Vagina (tissue), 2 donors: ENCODE data around the gene CLEC16A. TPM values are rescaled to one million over a fixed set of nuclear protein-coding genes. Genes with fewer than 3 reads are reported as not detected.

Experiments
- DNase-seq, 2 donors: peaks; one replicate each; pipeline ENCODE4 v3.0.0-alpha.2; 2017; ENCODE audit errors: extremely low spot score in 2 of 2
- H3K27ac ChIP-seq: fragments of 200-600 bp; sonication (generic); one replicate; pipeline ENCODE4 v1.5.1; 2019
- H3K27me3 ChIP-seq: fragments of 200-600 bp; sonication (generic); one replicate; pipeline ENCODE4 v1.5.1; 2019
- H3K36me3 ChIP-seq, 2 donors: fragments of 200-600 bp; sonication (generic); one replicate each; pipeline ENCODE4 v1.5.1; 2017 to 2019
- H3K4me1 ChIP-seq: fragments of 200-600 bp; sonication (generic); one replicate; pipeline ENCODE4 v1.5.1; 2019
- H3K4me3 ChIP-seq, 2 donors: fragments of 200-600 bp; sonication (generic); 1 replicate in 1 of 2; 2 replicates in 1 of 2; pipeline ENCODE4 v1.5.1; 2016 to 2019
- H3K9me3 ChIP-seq: fragments of 200-600 bp; sonication (generic); one replicate; pipeline ENCODE4 v1.5.1; 2019
- CTCF ChIP-seq, 3 experiments: fragments of 450-650 bp in 2 of 3; fragments of 200-600 bp in 1 of 3; sonication (generic) in 1 of 3; IDR thresholded peaks; one replicate each; pipeline ENCODE4 v1.5.1; 2017 to 2019; ENCODE audit warnings: antibody characterized with exemption in 3 of 3, mild to moderate bottlenecking in 2 of 3, moderate library complexity in 2 of 3
- POLR2A ChIP-seq, 2 donors: fragments of 450-650 bp; IDR thresholded peaks; one replicate each; pipeline ENCODE4 v1.6.1; 2017; ENCODE audit warnings: antibody characterized with exemption in 2 of 2, mild to moderate bottlenecking in 2 of 2, moderate library complexity in 2 of 2
- POLR2AphosphoS5 ChIP-seq, 2 donors: sonication (generic); formaldehyde crosslinking; IDR thresholded peaks; one replicate each; pipeline ENCODE4 v1.9.0; 2017; ENCODE audit warnings: antibody characterized with exemption in 2 of 2, mild to moderate bottlenecking in 2 of 2, low read depth in 1 of 2; ENCODE audit not compliant: insufficient read depth in 1 of 2
- intact Hi-C: fragments of 100-400 bp; cut with DNase I; formaldehyde crosslinking; loops from one replicate; pipeline ENCODE4 v1.15.1; 2023
- total RNA-seq: library from RNA; depleted of rRNA; stranded (reverse); fragments of >200 nt; gene quantifications from one replicate; pipeline ENCODE4 v1.2.3, GENCODE V29; 2016

Gene CLEC16A
- total RNA-seq, 1 donor from 2014 or later: 21.6 TPM

GRCh38 chr16:10897134-10897533, 47.2 kb upstream of the CLEC16A start:
- DNase-seq: no peak
- Histone ChIP-seq H3K36me3 (no peaks in the 10 kb centered on the region), H3K4me1 (no peaks in the 10 kb centered on the region), H3K27me3 (no peaks in the 10 kb centered on the region), H3K27ac (no peak overlapping the region), H3K9me3 (no peaks in the 10 kb centered on the region), H3K4me3 (no peak overlapping the region)
- intact Hi-C loops: loop anchor here (10.0 kb wide), 1 partner anchor 62 kb away; no protein-coding TSS in a partner anchor
- TF ChIP-seq CTCF (IDR thresholded peaks at IDR 0.05): no peak
- TF ChIP-seq POLR2A (IDR thresholded peaks at IDR 0.05): no peak
- no peak for TF ChIP-seq POLR2AphosphoS5 (IDR thresholded peaks at IDR 0.05; ENCODE audit: insufficient read depth in 1 of 2, low read depth in 1 of 2)

- TF ChIP-seq CTCF (IDR thresholded peaks at IDR 0.05) (no peak), POLR2A (IDR thresholded peaks at IDR 0.05) (no peak)
- no peak overlapping the region for H3K27ac ChIP-seq
- H3K9me3 ChIP-seq: no peaks in the 10 kb centered on the region
- no peaks in the 10 kb centered on the region for H3K4me1 ChIP-seq
- DNase-seq: no peak
- H3K27me3 ChIP-seq: no peaks in the 10 kb centered on the region
- intact Hi-C loops: loop anchor here (10.0 kb wide), 1 partner anchor 148 kb away; no protein-coding TSS in a partner anchor
- H3K36me3 ChIP-seq: no peaks in the 10 kb centered on the region
- no peak overlapping the region for H3K4me3 ChIP-seq
These were observed 41.4 kb upstream of the CLEC16A start for GRCh38 chr16:10902999-10903398.

GRCh38 chr16:10906482-10906881, 37.9 kb upstream of the CLEC16A start:
- no peak for TF ChIP-seq POLR2AphosphoS5 (IDR thresholded peaks at IDR 0.05; ENCODE audit: insufficient read depth in 1 of 2, low read depth in 1 of 2)
- TF ChIP-seq POLR2A (IDR thresholded peaks at IDR 0.05): no peak
- TF ChIP-seq CTCF (IDR thresholded peaks at IDR 0.05): no peak
- no peaks in the 10 kb centered on the region for H3K9me3 ChIP-seq
- no peak overlapping the region for H3K4me3 ChIP-seq
- no peak overlapping the region for H3K27ac ChIP-seq
- no peaks in the 10 kb centered on the region for H3K4me1 ChIP-seq
- no peak for DNase-seq
- H3K27me3 ChIP-seq: no peaks in the 10 kb centered on the region
- intact Hi-C loops: loop anchor here (10.0 kb wide), 1 partner anchor 152 kb away; no protein-coding TSS in a partner anchor
- no peaks in the 10 kb centered on the region for H3K36me3 ChIP-seq

GRCh38 chr16:10906914-10907756, 37.2 kb upstream of the CLEC16A start:
- Histone ChIP-seq H3K4me1 (no peaks in the 10 kb centered on the region), H3K27ac (no peak overlapping the region), H3K9me3 (no peaks in the 10 kb centered on the region), H3K27me3 (no peaks in the 10 kb centered on the region), H3K4me3 (no peak overlapping the region), H3K36me3 (no peaks in the 10 kb centered on the region)
- no peak for TF ChIP-seq POLR2A (IDR thresholded peaks at IDR 0.05)
- no peak for TF ChIP-seq POLR2AphosphoS5 (IDR thresholded peaks at IDR 0.05; ENCODE audit: insufficient read depth in 1 of 2, low read depth in 1 of 2)
- no peak for TF ChIP-seq CTCF (IDR thresholded peaks at IDR 0.05)
- intact Hi-C loops: loop anchor here (10.0 kb wide), 1 partner anchor 152 kb away; no protein-coding TSS in a partner anchor
- no peak for DNase-seq

GRCh38 chr16:10907757-10908045, 36.7 kb upstream of the CLEC16A start:
- no peaks in the 10 kb centered on the region for H3K27me3 ChIP-seq
- TF ChIP-seq POLR2AphosphoS5 (IDR thresholded peaks at IDR 0.05; ENCODE audit: insufficient read depth in 1 of 2, low read depth in 1 of 2) (no peak), CTCF (IDR thresholded peaks at IDR 0.05) (no peak), POLR2A (IDR thresholded peaks at IDR 0.05) (no peak)
- no peak for DNase-seq
- no peaks in the 10 kb centered on the region for H3K4me1 ChIP-seq
- no peak overlapping the region for H3K4me3 ChIP-seq
- H3K27ac ChIP-seq: no peak overlapping the region
- intact Hi-C loops: loop anchor here (10.0 kb wide), 1 partner anchor 153 kb away; no protein-coding TSS in a partner anchor
- no peaks in the 10 kb centered on the region for H3K36me3 ChIP-seq
- H3K9me3 ChIP-seq: no peaks in the 10 kb centered on the region
